NCI-H226 (cell line): ENCODE measurements around the gene SEPTIN2.
"Not testable (repeated sequence)": the region's sequence is repeated elsewhere in the genome, so short reads cannot be mapped to it uniquely, and the experiment has no call there.

ENCODE experiments used
- DNase-seq: peaks from one replicate; pipeline ENCODE4 v3.0.0-alpha.2; 2015

SEPTIN2 gene

GRCh38 chr2:241315093-241315878 is 439 bp upstream of the SEPTIN2 start, which contains the start of gene HDLBP:
Gene HDLBP, minus strand, starts transcription at chr2:241315672. Its CDS starts 48,803 bp downstream, at chr2:241266869.
- peak; percentile 96 for DNase-seq

- DNase-seq, result no peak
Observed at GRCh38 chr2:241316825-241317224, 1.1 kb downstream of the SEPTIN2 start.

GRCh38 chr2:241317391-241317790 is 1.7 kb downstream of the SEPTIN2 start:
- DNase-seq, result no peak

DNA sequence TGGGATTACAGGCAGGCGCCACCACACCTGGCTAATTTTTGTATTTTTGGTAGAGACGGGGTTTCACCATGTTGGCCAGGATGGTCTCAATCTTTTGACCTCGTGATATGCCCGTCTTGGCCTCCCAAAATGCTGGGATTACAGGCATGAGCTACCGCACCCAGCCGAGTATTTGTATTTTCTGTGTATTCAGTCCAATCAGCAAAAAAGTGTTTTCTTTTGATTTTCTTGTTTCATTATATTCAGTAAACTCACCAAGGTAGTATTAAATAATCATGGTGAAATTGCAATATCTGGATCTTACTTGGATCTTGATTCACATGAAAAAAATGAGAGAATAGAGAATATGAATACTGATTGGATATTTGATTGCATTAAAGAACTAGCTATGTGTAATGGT is 3.1 kb downstream of the SEPTIN2 start:
- not testable (repeated sequence) for DNase-seq

GRCh38 chr2:241320394-241320793 is 4.7 kb downstream of the SEPTIN2 start:
- no peak for DNase-seq

- no peak for DNase-seq
Observed at GRCh38 chr2:241321033-241321432, 5.3 kb downstream of the SEPTIN2 start.

DNA sequence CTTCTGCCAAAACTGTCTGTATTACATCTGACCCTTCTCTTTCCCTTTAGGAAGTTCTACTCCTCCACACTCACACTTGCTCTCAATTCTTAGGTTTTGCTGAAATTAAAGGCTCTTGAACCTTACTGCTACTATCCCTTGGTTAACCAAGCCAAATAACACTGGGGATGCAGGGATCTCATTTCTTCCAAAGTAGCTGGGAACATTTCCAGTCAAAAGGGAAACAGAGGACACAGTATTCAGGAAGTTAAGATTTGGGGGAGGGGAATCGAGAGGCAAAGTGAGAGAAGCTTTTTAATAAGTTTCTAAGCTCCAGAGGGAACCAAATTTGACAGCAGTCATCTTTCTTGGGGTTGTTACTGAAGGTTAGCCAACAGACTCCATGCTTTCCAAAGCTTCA is 6.2 kb downstream of the SEPTIN2 start:
- DNase-seq, result no peak

DNA sequence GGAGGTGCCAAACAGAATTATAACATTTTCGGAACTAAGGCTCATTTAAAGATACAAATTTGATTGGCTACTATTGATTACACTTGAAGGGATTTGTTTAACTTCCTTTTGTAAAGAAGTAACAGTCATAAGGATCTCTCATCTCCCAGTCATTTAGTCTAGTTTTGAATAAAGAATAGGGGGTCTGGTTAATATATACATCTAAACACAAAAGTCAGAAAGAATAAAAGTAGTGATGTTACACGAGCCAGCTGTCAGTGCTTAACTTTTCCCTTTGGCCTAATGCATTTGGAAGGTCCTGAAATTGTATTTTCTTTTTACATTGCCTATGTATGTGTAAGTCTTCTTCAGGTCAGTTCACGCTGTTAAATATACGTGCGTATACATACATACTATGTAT is 8.1 kb downstream of the SEPTIN2 start:
- no peak for DNase-seq

GRCh38 chr2:241324775-241325174 is 9.1 kb downstream of the SEPTIN2 start:
- DNase-seq, result no peak

DNA sequence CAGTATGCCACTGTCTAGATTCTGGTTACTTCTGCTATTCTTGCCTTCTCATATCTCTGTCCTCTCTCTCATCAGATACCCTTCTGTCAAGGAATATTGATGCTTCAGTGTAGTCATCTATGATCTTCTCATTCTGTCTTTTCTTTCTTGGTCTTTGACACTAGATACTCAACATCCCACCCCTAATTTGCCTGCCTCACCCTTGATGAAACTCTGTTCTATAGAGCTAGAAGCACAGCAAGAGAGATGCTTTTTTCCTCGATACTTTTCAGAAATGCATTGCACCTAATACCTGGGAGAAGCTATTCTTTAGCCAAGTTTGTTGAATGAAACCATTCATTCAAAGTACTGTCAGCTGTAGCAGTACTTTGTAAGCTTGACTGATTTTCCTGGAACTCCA is 9.5 kb downstream of the SEPTIN2 start:
- DNase-seq, result no peak

DNA sequence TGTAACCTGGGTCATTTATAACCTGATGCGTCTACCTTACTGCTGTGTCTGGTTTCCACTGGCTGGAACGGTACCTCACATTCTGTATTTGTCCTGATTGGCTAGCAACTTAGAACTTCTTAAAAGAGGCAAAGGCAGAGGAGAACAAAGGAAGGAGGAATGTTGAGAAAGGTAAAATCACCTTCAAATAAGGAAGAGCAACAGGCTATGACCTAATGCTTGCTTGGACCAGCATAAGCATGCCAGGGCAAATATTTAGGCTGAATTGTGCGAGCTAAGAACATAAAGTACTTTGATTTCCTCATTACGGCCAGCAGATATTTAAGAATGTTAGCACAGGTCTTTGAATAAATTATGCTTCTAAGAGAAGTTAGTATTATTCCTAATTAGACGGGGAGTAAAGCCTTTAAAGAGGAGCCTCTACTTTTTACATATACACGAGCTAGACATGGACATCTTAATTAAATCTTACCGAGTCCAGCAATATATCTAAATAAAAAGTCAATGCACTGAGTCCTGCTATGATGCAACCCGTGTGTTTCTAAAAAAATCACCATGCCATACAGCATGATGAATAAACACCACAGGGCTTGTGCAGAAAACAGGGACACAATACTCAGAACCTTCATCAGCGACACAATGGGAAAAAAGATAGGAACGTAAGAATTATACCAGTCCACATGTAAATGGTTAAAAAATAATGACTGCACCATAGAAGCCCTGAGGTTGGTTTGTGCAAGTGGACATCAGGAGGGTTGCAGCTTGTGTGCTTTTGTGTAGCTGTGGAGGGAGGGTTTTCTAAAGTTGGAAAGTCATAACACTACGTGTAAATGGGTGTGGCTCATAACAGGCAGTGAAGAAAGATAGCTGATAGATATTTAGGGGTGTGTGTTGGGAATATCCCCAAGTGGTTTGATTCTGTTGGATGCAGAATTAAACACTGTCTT is 14.2 kb downstream of the SEPTIN2 start:
- DNase-seq, result no peak

GRCh38 chr2:241330616-241330981 is 14.9 kb downstream of the SEPTIN2 start:
- no peak for DNase-seq

- DNase-seq, result no peak
Observed at GRCh38 chr2:241334813-241335212, 19.1 kb downstream of the SEPTIN2 start.

DNA sequence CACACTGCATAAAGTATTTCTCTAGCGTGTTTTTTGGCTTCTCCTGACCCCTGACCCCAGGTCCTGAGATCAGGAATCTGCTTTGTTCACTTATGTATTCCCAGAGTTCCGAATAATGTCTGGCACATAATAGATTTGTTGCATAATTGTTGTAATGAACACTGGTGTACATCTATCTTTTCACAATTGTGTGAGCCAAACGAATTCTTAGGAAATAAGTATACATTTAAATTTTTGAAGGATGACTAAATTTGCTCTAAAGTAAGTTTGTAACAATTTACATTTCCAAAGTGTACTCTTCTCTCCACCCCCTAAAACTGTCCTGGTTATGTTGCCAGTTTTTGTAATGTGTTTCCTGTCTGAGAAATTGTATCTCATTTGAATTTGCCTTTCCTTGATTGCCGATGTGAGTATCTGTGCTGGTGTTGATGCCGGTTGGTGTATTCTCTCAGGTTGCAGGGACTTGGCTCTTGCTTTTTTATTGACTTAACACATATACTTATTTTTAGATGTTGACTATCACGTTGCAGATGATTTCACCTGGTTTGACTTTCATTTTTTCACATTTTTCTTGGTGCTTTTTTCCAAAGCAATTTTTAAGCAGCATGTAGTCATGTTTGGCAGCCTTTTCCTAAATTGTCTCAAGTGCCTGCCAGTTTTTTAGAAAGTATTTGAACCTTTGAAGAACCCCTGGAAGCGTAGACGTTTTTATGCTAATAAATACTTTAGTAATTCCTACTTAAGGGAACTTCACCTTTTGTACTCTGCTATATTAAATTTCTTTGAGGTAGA is 24.3 kb downstream of the SEPTIN2 start:
- no peak for DNase-seq

- no peak for DNase-seq
Observed at GRCh38 chr2:241340631-241341163, 25.0 kb downstream of the SEPTIN2 start.

DNA sequence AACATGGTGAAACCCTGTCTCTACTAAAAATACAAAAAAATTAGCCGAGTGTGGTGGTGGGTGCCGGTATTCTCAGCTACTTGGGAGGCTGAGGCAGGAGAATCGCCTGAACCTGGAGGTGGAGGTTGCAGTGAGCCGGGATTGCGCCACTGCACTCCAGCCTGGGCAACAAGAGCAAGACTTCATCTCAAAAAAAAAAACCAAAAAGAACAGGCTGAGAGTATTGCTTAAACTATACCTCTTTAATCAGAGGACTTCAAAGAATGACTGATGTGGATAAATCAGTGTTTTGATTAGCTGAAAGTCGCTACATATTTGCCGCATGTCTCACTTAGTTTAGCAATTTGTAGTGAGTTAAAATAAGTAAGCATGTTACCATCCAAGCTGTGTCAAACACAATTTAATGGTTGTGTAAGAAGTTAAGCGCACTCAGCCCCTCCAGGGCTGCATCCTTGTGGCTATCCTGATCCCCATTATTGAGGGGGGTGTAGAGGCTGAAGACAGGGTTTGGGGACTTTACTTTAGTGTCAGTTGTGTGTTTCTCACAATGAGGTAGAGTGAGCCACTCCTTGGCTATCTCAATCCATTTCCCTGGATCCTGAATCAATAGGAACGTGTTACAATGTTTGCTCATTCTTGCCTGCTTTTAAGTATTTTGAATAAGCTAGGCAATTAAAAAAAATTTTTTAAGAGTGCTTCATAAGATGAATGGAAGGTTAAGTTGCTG is 29.4 kb downstream of the SEPTIN2 start:
- no peak for DNase-seq

GRCh38 chr2:241349941-241350340 is 34.2 kb downstream of the SEPTIN2 start:
- DNase-seq, result no peak

DNA sequence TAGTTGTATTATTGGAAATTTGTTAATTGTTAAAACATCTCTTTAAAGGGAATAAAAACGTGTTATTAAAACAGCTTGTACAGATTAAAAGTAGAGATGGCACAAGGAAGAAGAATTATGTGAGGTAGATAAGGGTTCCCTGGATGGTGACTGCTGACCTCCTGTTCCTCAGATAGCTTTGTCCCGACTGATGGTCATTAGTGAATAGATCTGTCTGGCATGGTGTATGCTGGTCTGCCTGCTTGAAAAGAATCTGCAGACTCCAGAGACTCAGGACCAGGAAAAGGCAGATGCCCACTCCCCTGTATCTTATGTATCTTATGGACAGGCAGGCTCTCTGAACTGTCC is 34.8 kb downstream of the SEPTIN2 start:
- no peak for DNase-seq

GRCh38 chr2:241350878-241351639 is 35.3 kb downstream of the SEPTIN2 start:
- no peak for DNase-seq

DNA sequence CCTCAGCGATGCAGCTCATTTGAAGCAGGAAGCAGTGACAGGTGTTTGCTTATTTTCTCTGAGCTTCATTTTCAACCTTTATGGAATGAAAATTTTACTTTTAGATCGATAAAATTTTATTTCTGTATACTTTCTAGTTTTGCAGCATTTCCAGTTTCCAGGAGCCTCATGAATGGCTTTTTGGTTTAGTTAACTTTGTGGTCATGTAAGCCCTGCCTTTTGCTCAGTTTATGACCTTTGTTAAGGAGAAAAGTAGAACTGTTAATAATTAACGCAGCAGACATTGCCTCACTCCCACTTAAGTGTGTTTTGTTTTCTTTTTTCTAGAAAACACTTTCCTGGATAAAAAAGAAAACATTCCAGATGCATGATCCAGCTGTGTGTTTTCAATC is 35.9 kb downstream of the SEPTIN2 start:
- no peak for DNase-seq

DNA sequence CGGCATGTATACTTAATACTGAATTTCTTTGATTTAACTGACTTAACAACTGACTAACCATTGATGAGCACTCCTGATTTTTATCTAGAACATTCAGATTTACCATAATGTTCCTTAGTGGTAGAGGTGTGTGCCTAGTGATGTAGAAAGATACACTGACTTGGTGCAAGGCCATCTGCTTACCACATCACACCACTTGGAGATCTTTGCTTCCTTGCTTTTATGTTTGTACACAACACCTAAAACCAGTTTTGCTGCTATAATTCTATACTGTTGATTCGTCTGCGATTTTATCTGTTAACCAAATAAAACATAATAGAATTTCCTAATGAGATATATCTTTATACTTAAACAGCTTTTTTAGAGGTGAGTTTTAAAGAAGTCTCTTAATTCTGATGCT is 36.5 kb downstream of the SEPTIN2 start:
- no peak for DNase-seq
